ENCODE results near the gene RNF123.

Gene RNF123

DNA sequence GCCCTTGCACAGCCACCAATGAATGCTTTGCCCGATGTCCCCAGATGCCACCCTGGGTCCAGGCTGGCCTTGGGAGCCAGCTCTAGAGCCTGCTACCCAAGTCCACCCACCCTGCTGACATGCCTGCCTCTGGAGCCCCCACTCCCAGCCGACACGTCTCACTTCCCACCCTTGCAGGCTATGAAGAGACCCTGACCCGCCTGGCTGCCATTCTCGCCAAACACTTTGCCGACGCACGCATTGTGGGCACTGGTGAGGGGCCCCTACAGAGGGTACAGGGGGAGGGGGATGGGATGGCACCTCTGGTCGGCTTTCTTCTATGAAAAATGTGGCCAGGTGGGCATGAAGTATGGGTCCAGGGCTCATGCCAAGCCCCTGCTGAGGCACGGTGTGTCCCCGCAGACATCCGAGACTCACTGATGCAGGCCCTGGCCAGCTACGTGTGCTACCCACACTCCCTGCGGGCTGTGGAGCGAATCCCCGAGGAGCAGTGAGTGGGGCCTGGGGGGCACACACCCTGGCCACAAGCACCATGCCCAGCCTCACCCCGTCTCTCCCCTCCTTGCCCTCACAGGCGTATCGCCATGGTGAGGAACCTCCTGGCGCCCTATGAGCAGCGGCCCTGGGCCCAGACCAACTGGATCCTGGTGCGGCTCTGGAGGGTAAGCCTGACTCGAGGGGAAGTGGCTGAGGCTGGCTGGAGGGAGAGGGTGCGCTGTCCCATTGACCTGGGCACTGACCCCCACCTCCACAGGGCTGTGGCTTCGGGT is 24.2 kb downstream of the RNF123 start:
- TF ChIP-seq, protein P1, sequence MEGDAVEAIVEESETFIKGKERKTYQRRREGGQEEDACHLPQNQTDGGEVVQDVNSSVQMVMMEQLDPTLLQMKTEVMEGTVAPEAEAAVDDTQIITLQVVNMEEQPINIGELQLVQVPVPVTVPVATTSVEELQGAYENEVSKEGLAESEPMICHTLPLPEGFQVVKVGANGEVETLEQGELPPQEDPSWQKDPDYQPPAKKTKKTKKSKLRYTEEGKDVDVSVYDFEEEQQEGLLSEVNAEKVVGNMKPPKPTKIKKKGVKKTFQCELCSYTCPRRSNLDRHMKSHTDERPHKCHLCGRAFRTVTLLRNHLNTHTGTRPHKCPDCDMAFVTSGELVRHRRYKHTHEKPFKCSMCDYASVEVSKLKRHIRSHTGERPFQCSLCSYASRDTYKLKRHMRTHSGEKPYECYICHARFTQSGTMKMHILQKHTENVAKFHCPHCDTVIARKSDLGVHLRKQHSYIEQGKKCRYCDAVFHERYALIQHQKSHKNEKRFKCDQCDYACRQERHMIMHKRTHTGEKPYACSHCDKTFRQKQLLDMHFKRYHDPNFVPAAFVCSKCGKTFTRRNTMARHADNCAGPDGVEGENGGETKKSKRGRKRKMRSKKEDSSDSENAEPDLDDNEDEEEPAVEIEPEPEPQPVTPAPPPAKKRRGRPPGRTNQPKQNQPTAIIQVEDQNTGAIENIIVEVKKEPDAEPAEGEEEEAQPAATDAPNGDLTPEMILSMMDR (conservative IDR thresholded peaks at IDR 0.05; ENCODE audit: control insufficient read depth, insufficient read depth, low read depth, low read length), result no peak
- H3K4me3 ChIP-seq (ENCODE audit: control insufficient read depth, low read depth, low read length), result no peak overlapping the region
- no peak for DNase-seq (ENCODE audit: low read depth)

DNA sequence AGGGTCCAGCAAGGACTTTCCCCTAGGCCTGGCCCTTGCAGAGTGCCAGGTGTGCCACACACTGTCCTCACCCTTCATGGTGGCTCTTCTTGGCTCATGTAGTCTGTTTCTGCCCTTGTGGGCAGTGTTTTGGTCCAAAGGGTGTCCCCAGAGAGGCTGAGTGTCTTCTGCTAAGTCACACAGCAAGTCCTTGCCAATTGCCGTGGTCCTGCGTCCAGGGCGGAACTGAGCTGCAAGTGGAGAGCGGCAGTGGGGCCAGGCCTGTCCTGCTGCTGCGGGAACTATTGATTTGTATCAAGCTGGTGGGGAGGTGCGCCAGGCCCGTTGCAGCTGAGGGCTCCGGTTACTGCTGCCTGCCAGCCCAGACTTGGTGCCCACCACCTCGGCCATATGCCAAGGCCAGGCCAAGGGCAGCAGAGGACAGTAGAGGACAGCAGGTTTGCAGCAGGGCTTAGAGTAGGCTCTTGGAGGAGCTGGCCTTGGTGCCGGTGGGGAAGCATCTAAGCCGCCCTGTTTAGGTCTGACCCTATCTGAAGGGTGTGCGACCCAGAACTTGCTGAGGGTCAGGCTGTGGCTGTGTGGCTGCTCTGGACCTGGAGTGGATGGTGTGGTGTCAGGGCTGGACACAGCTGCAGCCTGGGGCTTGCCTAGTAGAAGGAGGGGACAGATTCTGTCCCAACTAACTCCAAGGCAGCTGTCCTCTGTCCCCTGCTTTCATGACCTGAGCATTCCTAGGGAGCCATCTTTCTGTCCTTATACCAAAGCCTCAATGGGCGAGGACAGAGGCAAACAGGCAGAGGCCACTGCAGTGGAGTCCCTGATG is 25.6 kb downstream of the RNF123 start:
- H3K4me3 ChIP-seq (ENCODE audit: control insufficient read depth, low read depth, low read length), result no peak overlapping the region
- TF ChIP-seq, protein P1 (conservative IDR thresholded peaks at IDR 0.05; ENCODE audit: control insufficient read depth, insufficient read depth, low read depth, low read length), result no peak
- no peak for DNase-seq (ENCODE audit: low read depth)

DNA sequence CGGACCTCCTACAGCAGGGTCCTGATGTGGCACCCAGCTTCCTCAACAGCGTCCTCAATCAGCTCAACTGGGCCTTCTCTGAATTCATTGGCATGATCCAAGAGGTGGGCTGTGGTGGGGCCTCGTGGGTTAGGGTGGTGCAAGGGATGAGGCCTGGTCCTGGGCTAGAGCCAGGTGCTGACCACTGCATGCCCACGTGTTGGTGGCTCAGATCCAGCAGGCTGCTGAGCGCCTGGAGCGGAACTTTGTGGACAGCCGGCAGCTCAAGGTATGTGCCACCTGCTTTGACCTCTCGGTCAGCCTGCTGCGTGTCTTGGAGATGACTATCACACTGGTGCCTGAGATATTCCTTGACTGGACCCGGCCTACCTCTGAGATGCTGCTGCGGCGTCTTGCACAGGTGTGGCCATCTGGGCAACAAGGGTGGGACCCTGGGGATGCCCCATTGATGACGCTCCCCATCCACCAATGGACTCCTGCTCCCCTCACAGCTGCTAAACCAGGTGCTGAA is 26.3 kb downstream of the RNF123 start:
- H3K4me3 ChIP-seq (ENCODE audit: control insufficient read depth, low read depth, low read length), result no peak overlapping the region
- TF ChIP-seq, protein P1 (conservative IDR thresholded peaks at IDR 0.05; ENCODE audit: control insufficient read depth, insufficient read depth, low read depth, low read length), result no peak
- DNase-seq (ENCODE audit: low read depth), result no peak

DNA sequence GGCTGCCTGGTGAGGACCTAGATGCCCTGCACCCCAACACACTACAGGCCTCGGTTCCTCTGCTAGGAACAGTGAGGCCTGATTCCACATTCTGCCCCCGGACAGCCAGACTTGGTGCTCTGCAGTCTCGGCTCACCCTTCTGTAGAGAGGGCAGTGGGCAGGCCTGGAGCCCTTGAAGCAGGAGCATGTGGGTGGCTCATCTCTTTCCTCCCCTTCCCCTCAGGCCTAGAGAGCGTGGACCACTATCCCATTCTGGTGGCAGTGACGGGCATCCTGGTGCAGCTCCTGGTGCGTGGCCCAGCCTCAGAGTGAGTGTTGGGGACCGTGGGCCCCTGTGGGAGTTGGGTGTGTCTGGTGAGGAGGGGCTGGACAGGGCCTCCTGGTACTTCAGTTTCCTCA is 26.8 kb downstream of the RNF123 start:
- no peak for DNase-seq (ENCODE audit: low read depth)
- H3K4me3 ChIP-seq (ENCODE audit: control insufficient read depth, low read depth, low read length), result no peak overlapping the region
- TF ChIP-seq, protein P1 (conservative IDR thresholded peaks at IDR 0.05; ENCODE audit: control insufficient read depth, insufficient read depth, low read depth, low read length), result no peak

DNA sequence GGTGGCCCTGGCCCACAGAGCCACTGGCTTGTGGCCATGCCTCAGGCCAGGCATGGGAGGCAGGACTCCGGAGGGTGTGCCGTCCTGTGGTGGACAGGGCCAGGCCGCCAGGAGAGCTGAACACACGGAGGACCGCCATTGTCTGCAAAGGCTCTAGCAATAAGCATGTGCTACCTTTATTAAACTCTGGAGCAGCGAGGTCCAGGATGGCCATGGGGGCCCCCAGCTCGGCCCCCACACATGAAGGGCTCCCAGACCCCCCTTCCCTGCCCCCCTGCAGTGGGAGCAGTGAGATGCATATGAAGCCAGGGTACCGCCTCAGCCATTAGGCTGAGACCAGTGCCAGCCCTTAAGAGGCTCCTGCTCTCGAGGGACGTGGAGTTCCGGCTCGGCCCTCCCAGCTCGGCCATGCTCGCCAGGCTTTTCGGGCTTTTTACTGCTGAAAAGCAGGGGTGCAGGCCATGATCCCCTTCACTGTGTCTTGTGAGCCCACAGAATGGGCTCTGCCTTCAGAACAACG is 27.4 kb downstream of the RNF123 start:
- TF ChIP-seq, protein P1 (conservative IDR thresholded peaks at IDR 0.05; ENCODE audit: control insufficient read depth, insufficient read depth, low read depth, low read length), result no peak
- no peak for DNase-seq (ENCODE audit: low read depth)
- H3K4me3 ChIP-seq (ENCODE audit: control insufficient read depth, low read depth, low read length), result no peak overlapping the region

DNA sequence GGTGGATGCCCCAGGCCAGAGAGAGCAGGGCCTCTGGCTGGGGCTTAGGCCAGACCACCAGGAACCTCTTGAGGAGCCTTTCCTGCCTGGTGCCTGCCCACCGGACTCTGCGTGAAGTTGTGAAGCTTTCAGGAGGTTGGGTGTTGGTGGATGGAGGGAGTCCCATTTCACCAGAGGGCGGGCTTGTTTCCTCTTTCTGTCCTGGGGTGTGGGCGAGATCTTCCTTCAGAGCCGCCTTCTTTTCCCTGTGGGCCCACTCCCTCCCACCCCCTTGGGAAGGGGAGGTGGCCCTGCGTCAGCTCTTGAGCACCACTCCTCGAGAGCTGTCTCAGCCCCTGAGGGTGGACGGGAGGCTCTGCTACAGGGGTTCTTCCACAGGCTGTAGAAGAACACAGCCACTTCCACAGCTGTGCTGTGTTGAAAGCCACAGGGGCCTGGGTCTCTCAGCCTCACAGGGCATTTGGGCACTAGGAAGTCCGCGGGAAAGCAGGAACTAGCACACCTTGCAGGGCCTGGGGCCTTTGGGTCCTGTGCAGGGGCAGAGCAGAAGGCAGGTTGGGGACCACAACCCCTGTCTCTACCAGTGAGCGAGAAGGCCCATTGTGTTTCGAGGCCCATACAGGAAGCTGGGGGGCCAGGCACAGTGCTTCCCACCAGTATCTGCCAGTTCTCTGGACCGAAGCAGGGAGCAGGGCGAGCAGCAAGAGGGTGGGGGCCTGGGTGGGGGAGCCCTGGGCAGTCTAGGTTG is 28.0 kb downstream of the RNF123 start:
- TF ChIP-seq, protein P1 (conservative IDR thresholded peaks at IDR 0.05; ENCODE audit: control insufficient read depth, insufficient read depth, low read depth, low read length), result no peak
- DNase-seq (ENCODE audit: low read depth), result no peak
- H3K4me3 ChIP-seq (ENCODE audit: control insufficient read depth, low read depth, low read length), result no peak overlapping the region

Data from fibroblast of mammary gland (primary cell).